GM18502 (cell line): Measurements from ENCODE around the gene CERS6.

Experiments used
- ATAC-seq: cut with Tn5 transposase; IDR thresholded peaks from one replicate; pipeline ENCODE4 v1.9.1; 2021; ENCODE audit warnings: mild to moderate bottlenecking; ENCODE audit not compliant: unreplicated experiment, poor library complexity

CERS6 gene

DNA sequence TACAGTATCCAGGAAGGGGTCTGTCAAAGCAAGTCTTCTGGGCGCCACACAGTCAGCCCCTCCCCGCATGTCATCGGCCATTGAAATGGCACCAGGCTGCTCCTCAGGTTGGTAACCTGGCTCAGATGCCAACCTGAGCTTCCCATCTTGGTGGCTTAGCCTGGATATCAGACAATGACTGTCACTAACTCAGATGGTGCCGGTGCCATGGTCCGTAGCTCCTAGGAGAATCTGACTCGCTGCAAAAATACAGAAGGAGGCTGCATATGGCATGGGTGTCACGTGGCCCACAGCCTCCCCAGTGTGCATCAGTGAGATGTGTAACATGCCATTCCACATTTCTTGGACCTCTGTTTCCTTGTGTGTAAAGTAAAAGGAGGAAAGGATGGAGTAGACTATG is 349.5 kb downstream of the CERS6 start:
- ATAC-seq = no peak

DNA sequence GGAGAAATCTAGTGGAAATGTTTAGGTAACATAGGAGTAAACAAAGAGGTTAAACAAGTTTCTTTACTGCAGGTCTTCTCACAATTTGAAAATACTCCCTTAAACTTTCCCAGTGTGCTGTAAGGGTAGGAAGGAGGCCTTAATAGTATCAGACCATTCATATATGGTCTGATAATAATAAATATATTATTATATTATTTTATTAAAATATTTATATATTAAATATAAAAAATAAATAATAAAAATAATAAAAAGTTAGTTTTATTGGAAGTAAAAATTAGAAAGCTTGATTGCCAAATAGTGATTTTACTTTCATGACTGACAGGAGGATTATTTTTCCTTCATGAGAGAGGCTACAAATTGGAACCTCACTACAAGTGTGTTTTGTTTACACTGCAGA is 353.5 kb downstream of the CERS6 start:
- ATAC-seq = no peak

DNA sequence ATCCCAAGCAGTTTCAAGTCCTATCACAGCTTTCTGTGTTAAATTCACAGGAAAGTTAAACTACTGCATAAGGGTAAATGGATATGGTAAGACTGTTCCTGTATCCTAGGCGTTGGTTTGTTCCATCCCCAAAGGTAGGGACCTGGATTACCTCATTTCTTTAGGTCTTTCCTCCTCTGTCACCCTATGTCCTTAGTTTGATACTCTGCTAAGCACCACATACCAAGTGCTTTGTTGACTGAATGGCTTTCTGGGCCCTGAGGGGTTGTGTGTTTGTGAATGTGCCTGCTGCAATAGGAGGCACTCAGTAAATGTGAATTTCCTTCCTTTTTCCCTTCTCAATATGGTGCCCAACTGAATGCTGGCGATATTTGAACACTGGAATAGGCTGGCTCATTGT is 354.2 kb downstream of the CERS6 start:
- ATAC-seq = no peak

DNA sequence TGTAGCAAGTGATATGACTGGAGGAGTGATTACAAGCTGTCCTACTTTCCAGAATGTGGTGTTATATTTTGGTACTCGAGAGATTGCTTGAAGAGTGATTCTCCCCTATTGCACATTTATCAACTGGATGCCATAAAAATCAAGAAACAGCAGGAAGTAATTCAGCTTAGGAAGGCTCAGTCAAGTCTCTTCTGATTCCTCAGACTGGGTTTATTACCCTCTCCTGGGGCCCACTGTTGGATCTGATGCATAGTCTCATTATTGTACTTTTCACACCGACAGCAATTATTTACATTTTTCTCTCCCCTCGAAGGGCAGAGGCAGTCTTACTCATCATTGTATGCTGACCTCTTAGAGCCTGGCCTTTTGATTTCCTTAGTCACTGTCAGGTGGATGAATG is 355.6 kb downstream of the CERS6 start:
- no peak for ATAC-seq

DNA sequence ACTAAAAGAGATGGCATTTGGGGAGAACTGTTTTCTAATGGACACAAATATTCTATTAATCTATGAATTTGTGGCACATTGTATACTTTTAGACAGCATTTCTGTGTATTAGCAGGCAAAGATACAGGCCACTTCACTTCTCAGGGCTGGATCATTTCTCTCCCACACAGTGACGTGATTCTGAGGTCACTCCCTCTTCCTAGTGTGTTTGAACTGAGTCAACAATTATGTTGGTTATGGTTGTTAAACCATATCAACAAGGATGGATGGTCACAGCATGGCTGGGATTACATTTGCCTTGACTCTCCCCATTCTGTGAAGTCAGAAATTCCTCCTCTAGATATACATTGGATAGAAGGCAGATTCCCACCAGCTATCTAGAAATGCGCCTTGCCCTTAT is 358.0 kb downstream of the CERS6 start:
- ATAC-seq = no peak

DNA sequence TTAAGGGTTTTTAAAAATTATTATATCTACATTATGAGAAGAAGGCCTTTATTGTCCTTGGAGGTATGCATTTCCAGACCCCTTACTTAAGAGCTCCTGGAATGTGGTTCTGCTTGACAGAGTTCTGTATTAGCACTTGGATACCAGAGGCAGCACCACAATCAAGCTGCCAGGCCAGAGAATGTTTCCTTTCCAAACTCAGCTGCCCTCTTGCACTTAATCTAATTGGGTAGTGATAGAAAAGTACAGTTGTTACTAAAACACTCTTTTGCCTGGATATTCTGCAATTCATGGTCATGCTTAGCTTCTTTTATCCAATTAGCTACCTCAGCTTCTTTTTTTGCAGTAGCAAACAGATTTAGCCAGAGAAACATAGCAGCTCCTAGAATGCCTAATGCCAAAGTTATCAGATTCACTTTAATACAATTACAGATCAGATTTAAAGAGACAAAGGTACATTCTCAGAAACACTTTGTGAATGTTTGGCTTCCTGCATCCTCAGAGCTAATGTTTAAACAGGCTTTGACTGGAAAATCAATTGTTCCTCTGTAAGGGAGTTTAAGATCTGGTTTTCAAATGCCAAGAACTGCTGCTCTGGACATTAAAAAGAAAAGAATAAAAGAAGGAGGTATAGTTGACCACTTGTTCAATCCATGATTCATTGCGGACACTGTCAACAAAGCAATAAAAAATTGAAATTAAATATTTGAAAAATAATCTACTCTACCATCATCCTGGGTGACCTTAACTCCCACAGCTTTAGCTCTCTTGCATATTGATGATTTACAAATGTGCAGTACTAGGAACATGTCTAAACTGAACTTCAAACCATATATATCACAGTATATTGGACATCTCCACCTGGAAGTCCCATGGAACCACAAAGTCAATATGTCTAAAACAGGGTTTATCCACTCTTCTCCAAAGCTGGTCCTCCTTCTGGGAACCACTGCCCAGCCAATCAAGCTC is 359.2 kb downstream of the CERS6 start:
- ATAC-seq = no peak

DNA sequence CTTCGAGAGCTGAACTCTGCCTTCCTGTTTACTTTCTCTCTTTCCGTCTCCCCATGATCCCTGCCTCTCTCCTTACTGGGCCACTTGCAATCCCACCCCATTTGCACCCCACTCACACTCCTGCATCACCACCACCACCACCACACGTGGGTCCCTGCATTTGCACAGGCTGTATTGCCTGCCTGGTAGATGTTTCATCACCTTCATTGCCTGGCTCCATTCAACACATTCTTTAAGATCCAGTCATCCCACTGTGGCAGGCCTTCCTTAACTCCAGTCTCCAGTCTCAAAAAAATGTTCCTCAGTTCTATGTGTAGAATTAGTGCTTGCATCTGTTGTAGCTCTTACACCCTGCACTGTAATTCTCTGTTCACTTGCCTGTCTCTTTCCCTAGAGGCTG is 360.3 kb downstream of the CERS6 start:
- no peak for ATAC-seq

DNA sequence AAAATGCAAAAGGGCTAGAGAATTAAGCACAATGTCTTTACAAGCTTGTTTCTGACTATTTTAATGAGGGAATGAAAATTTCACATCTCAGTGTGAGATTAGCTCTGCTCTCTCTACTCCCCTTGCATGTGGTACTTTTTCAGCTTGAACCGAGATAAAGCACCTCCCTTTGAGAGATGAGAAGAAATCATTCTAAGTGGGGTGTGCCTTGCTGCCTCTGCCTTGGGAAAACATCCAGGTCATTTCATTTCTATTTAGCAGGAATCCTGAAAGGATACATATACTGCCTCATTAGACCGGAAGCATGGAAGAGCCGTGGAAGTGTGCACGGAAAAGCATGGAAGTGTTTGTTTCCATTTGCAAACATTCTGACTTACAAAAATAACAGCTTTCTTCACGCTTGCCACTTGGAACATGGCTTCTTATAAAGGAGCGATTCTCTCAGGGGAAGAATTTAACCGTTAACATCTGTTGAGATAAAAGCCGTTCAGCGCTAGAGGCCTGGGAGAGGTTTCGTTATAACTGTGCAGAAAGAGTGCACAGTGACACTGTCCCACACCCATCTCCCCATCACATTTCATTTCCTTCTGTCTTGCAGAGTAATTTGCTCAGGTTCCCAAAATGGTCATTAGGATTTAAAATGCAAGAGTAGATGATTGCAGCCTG is 363.1 kb downstream of the CERS6 start:
- ATAC-seq = no peak

DNA sequence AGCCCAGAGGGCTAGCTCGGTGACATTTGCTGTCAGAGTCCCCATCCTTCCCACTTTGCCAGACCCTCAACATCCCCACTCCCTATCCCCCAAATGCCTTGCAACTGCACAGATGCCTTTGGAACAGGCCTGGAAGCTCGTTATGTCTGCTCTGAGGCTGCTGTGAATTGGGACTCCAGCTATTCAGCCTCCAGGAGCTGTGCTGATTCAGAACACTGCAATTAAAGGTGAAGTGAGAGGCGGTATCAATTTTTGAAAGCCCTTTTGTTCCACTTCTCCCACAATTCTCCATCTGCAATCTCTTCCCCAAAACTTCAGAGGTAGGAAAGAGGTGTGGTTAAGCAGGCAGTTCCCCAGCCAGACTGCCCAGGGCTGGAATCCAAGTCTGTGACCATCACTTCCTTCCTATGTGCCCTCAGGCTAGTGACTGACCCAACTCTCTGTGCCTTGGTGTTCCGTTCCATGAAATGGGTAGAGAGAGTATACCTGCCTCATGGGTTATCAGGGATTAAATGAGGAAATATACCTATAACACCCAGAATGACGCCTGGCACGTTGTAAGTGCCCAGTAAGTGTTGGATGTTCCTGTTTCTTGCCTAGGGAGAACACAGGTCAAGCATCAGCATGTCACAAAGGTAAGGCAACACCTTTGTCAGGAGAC is 363.9 kb downstream of the CERS6 start:
- ATAC-seq = no peak

DNA sequence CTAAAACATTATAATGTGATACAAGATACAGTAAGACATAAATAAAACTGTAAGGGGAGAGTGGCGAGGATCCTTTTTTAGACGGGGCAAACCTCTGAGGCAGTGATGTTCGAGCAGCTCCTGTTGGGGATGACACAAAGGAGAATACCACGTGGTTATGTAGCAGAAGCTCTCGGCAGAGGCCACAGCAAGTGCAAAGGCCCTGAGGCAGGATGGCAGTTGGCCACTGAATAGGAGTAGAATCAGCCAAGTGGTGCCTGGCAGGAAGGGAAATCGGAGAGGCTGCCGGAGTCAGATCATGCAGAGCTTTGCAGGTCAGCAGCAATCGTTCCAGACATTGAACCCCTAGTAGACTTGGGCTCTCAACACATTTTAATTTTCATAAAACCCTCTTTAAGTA is 365.5 kb downstream of the CERS6 start:
- ATAC-seq = no peak

DNA sequence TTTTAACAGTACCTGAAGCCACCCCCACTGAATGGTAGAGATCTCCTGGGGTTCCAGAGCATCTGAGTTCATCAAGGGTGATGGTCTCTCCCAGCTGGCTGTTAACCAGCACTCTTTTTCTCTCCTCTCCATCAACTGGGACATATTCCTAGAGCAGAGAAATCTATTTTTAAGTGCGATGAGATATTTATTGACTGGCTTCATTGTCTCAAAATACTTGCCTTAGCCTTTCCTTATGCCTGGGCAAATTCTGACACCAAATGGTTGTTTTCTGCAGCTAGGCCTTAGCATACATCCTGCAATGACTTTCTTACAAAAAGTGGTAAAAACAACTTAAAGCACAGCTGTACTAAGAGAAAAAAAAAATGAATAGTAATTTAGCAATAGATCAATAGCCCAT is 365.9 kb downstream of the CERS6 start:
- ATAC-seq = no peak
